ENCODE results near the gene MRPL38. TPM values are rescaled to one million over a fixed set of nuclear protein-coding genes. Genes with fewer than 3 reads are reported as not detected.
"Not testable (repeated sequence)": the region's sequence is repeated elsewhere in the genome, so short reads cannot be mapped to it uniquely, and the experiment has no call there.

The MRPL38 gene
- total RNA-seq, 2 donors from 2014 or later, result 103 to 118 TPM

DNA sequence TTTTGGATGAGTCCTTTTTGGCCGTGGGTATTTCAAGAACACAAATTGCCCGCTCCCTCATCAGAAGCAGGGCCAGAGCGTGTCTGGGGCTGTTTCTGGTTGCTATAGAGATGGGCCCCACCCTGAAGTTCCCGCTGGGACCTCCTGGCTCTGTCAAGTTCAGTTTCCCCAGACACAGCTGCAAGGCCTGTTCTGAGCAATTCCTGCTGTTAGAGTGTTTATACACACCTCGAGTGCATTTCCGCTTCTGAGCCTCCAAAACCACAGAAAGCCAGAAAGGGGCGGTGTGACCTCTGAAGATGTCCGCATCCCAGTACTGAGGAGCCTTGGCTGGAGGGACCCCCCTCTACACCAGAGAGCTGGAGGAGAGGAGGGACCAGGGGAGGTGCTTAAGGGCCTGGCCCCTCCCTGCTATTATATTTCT lies 40.2 kb downstream of the MRPL38 start:
- Histone ChIP-seq H3K36me3 (ENCODE audit: control insufficient read depth, insufficient read depth, low read length) (no peaks in the 10 kb centered on the region), H3K27me3 (ENCODE audit: control insufficient read depth, insufficient read depth, low read length, poor library complexity, severe bottlenecking) (no peaks in the 10 kb centered on the region), H3K4me3 (ENCODE audit: low read length) (no peak overlapping the region), H3K4me1 (ENCODE audit: control insufficient read depth, insufficient read depth, low read length) (peaks cover 1% of the 10 kb centered on the region), H3K9ac (ENCODE audit: extremely low read depth, low read length, poor library complexity, severe bottlenecking) (no peak overlapping the region), H3K27ac (ENCODE audit: low read depth, low read length) (no peak overlapping the region), H3K9me3 (ENCODE audit: control insufficient read depth, low read length) (no peaks in the 10 kb centered on the region)
- DNase-seq, result peak; percentile 74
- no peaks in the 10 kb centered on the region for H3K27me3 Mint-ChIP-seq (ENCODE audit: insufficient read depth)
- TF ChIP-seq, protein P1, sequence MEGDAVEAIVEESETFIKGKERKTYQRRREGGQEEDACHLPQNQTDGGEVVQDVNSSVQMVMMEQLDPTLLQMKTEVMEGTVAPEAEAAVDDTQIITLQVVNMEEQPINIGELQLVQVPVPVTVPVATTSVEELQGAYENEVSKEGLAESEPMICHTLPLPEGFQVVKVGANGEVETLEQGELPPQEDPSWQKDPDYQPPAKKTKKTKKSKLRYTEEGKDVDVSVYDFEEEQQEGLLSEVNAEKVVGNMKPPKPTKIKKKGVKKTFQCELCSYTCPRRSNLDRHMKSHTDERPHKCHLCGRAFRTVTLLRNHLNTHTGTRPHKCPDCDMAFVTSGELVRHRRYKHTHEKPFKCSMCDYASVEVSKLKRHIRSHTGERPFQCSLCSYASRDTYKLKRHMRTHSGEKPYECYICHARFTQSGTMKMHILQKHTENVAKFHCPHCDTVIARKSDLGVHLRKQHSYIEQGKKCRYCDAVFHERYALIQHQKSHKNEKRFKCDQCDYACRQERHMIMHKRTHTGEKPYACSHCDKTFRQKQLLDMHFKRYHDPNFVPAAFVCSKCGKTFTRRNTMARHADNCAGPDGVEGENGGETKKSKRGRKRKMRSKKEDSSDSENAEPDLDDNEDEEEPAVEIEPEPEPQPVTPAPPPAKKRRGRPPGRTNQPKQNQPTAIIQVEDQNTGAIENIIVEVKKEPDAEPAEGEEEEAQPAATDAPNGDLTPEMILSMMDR (conservative IDR thresholded peaks at IDR 0.05), result no peak
- WGBS, 2 experiments (ENCODE audit: insufficient coverage in 1 of 2, insufficient read length in 1 of 2), result 80 to 86% methylated on average over 2 to 8 of the region's 8 CpGs
- no peak overlapping the region for H3K27ac Mint-ChIP-seq
- H3K36me3 Mint-ChIP-seq (ENCODE audit: low read depth), result no peaks in the 10 kb centered on the region
- no peaks in the 10 kb centered on the region for H3K9me3 Mint-ChIP-seq
- no peak overlapping the region for H3K4me3 Mint-ChIP-seq
- H3K4me1 Mint-ChIP-seq, result peaks cover 5% of the 10 kb centered on the region

DNA sequence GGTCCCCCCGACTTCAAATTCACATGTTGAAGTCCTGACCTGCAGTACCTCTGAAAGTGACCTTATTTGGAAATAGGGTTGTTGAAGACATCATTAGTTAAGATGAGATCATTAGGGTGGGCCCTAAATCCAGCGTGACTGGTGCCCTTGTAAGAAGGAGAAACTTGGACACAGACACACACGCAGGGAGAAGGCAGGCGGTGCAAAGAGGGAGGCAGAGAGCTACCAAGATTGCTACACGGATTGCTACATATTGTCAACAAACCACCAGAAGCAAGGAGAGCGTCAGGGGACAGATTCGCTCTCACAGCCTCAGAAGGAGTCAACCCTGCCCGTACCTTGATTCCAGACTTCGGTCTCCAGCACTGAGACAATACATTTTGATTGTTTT lies 42.8 kb downstream of the MRPL38 start:
- Mint-ChIP-seq H3K27ac (no peak overlapping the region), H3K36me3 (ENCODE audit: low read depth) (no peaks in the 10 kb centered on the region), H3K4me3 (no peak overlapping the region), H3K4me1 (no peaks in the 10 kb centered on the region), H3K27me3 (ENCODE audit: insufficient read depth) (no peaks in the 10 kb centered on the region), H3K9me3 (no peaks in the 10 kb centered on the region)
- no peaks in the 10 kb centered on the region for H3K9me3 ChIP-seq (ENCODE audit: control insufficient read depth, low read length)
- DNase-seq, result no peak
- H3K27me3 ChIP-seq (ENCODE audit: control insufficient read depth, insufficient read depth, low read length, poor library complexity, severe bottlenecking), result no peaks in the 10 kb centered on the region
- H3K36me3 ChIP-seq (ENCODE audit: control insufficient read depth, insufficient read depth, low read length), result no peaks in the 10 kb centered on the region
- no peak overlapping the region for H3K4me3 ChIP-seq (ENCODE audit: low read length)
- H3K27ac ChIP-seq (ENCODE audit: low read depth, low read length), result no peak overlapping the region
- TF ChIP-seq, protein P1 (conservative IDR thresholded peaks at IDR 0.05), result no peak
- no peaks in the 10 kb centered on the region for H3K4me1 ChIP-seq (ENCODE audit: control insufficient read depth, insufficient read depth, low read length)
- no peak overlapping the region for H3K9ac ChIP-seq (ENCODE audit: extremely low read depth, low read length, poor library complexity, severe bottlenecking)
- WGBS, 2 experiments (ENCODE audit: insufficient coverage in 1 of 2, insufficient read length in 1 of 2), result 90 to 91% methylated on average over 8 to 9 of the region's 9 CpGs

DNA sequence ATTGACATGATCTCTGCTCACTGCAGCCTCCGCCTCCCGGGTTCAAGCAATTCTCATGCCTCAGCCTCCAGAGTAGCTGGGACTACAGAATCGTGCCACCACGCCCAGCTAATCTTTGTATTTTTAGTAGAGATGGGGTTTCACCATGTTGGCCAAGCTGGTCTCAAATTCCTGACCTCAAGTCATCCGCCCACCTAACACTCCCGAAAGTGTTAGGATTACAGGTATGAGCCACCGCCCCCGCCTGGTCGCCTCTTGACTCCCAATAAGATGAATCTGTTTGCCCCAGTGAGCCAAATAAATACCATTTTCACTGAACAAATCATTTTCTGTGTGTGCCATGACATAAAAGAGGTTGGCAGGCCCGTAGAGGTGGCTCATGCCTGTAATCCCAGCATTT lies 45.3 kb downstream of the MRPL38 start:
- not testable (repeated sequence) for H3K4me3 ChIP-seq (ENCODE audit: low read length); H3K27me3 ChIP-seq (ENCODE audit: control insufficient read depth, insufficient read depth, low read length, poor library complexity, severe bottlenecking); H3K4me1 Mint-ChIP-seq; H3K36me3 ChIP-seq (ENCODE audit: control insufficient read depth, insufficient read depth, low read length); H3K27ac ChIP-seq (ENCODE audit: low read depth, low read length); H3K27me3 Mint-ChIP-seq (ENCODE audit: insufficient read depth); H3K9me3 ChIP-seq (ENCODE audit: control insufficient read depth, low read length); DNase-seq; H3K36me3 Mint-ChIP-seq (ENCODE audit: low read depth); H3K4me1 ChIP-seq (ENCODE audit: control insufficient read depth, insufficient read depth, low read length); H3K4me3 Mint-ChIP-seq; H3K9me3 Mint-ChIP-seq; H3K27ac Mint-ChIP-seq; H3K9ac ChIP-seq (ENCODE audit: extremely low read depth, low read length, poor library complexity, severe bottlenecking)
- 94 to 96% methylated on average over 9 to 10 of the region's 10 CpGs for WGBS, 2 experiments (ENCODE audit: insufficient coverage in 1 of 2, insufficient read length in 1 of 2)

Measured in endodermal cell (in vitro differentiated cells).